T-cell (primary cell): ENCODE data around the gene SPDYE3. TPM values are rescaled to one million over a fixed set of nuclear protein-coding genes. Genes with fewer than 3 reads are reported as not detected.
"Not testable (repeated sequence)": the region's sequence is repeated elsewhere in the genome, so short reads cannot be mapped to it uniquely, and the experiment has no call there.

Experiments
- ATAC-seq, 4 experiments: fragments of 200-7000 bp in 3 of 4; fragments of 150-1000 bp in 1 of 4; cut with Tn5 transposase; replicated peaks in 1 of 4; 1 replicate in 3 of 4; 2 replicates in 1 of 4; pipeline ENCODE4 v1.10.0; 2021; ENCODE audit warnings: moderate library complexity in 3 of 4, mild to moderate bottlenecking in 2 of 4, moderate number of reproducible peaks in 1 of 4
- CTCF ChIA-PET, 2 donors: fragments of 300-600 bp; sonication (Branson Sonifier 250); formaldehyde crosslinking; loops; one replicate each; lab custom pipeline; 2022; ENCODE audit warnings: antibody characterized with exemption in 2 of 2; lab: Charles Lee
- POLR2A ChIA-PET, 2 donors: fragments of 300-600 bp; sonication (Branson Sonifier 250); formaldehyde crosslinking; loops; one replicate each; lab custom pipeline; 2022; ENCODE audit warnings: antibody characterized with exemption in 2 of 2; lab: Charles Lee
- DNase-seq, 35 experiments: peaks; one replicate each; pipeline versions ENCODE4 v3.0.0 to v3.0.0-alpha.2; 2013 to 2023
- H3K27ac ChIP-seq: one replicate; pipeline ENCODE4 v1.5.1; 2013; ENCODE audit warnings: low read length
- H3K27me3 ChIP-seq, 2 experiments: replicated peaks in 1 of 2; 1 replicate in 1 of 2; 2 replicates in 1 of 2; pipeline versions ENCODE4 v1.6.1 to v1.7.0; 2013; ENCODE audit warnings: low read length in 1 of 2, mixed read lengths in 1 of 2; ENCODE audit not compliant: control insufficient read depth in 2 of 2, insufficient read depth in 2 of 2; ENCODE audit errors: extremely low read depth in 1 of 2
- H3K36me3 ChIP-seq, 2 donors: 1 replicate in 1 of 2; 2 replicates in 1 of 2; pipeline versions ENCODE4 v1.6.1 to v1.7.0; 2013; ENCODE audit warnings: low read length in 1 of 2; ENCODE audit not compliant: control insufficient read depth in 2 of 2, insufficient read depth in 1 of 2; ENCODE audit errors: extremely low read depth in 1 of 2
- H3K4me1 ChIP-seq, 2 experiments: 1 replicate in 1 of 2; 2 replicates in 1 of 2; pipeline versions ENCODE4 v1.6.1 to v1.7.0; 2013; ENCODE audit warnings: low read length in 2 of 2, mixed read lengths in 1 of 2; ENCODE audit not compliant: insufficient read depth in 2 of 2, control insufficient read depth in 1 of 2; ENCODE audit errors: extremely low read depth in 1 of 2
- H3K4me3 ChIP-seq, 2 donors: 1 replicate in 1 of 2; 2 replicates in 1 of 2; pipeline versions ENCODE4 v1.5.1 to v1.7.0; 2013; ENCODE audit warnings: mild to moderate bottlenecking in 2 of 2, low read length in 1 of 2, moderate library complexity in 1 of 2; ENCODE audit not compliant: control insufficient read depth in 1 of 2; ENCODE audit errors: extremely low read depth in 1 of 2
- H3K9me3 ChIP-seq: 2 replicates; pipeline ENCODE4 v1.7.0; 2013
- H3K27ac Mint-ChIP-seq, 2 donors: one replicate each; pipeline ENCODE4 v1.8.0; 2020 to 2021; ENCODE audit warnings: mild to moderate bottlenecking in 2 of 2, mixed read lengths in 2 of 2
- H3K27me3 Mint-ChIP-seq, 2 donors: one replicate each; pipeline ENCODE4 v1.8.0; 2021 to 2022; ENCODE audit warnings: mixed read lengths in 2 of 2
- H3K36me3 Mint-ChIP-seq: one replicate; pipeline ENCODE4 v1.8.0; 2021; ENCODE audit warnings: mixed read lengths
- H3K4me1 Mint-ChIP-seq, 3 donors: one replicate each; pipeline ENCODE4 v1.8.0; 2020 to 2022; ENCODE audit warnings: mixed read lengths in 3 of 3, mild to moderate bottlenecking in 1 of 3
- H3K4me3 Mint-ChIP-seq, 3 donors: one replicate each; pipeline ENCODE4 v1.8.0; 2020 to 2022; ENCODE audit warnings: mild to moderate bottlenecking in 3 of 3, mixed read lengths in 3 of 3, moderate library complexity in 3 of 3
- H3K9me3 Mint-ChIP-seq, 3 donors: one replicate each; pipeline ENCODE4 v1.8.0; 2020 to 2022; ENCODE audit warnings: mixed read lengths in 3 of 3
- WGBS: methylation state at CpG from one replicate; pipeline ENCODE4 v1.1.5; 2013; ENCODE audit warnings: missing lambda C conversion rate; ENCODE audit not compliant: insufficient coverage; 5-methylcytosine and 5-hydroxymethylcytosine counted together
- total RNA-seq, 35 experiments: library from RNA in 6 of 35; stranded (reverse) in 6 of 35; fragments of 120-200 nt in 1 of 35; gene quantifications; one replicate each; pipeline versions ENCODE4 v1.2.1 to v1.2.4 and lab custom pipeline; 2013 to 2026

Gene SPDYE3
- total RNA-seq, 5 donors from 2014 or later (not counting 1 experiment from before 2014, with no cell fraction given): not detected

- H3K27me3 Mint-ChIP-seq, H3K4me3 Mint-ChIP-seq, ATAC-seq, H3K27me3 ChIP-seq, CTCF ChIA-PET, H3K9me3 ChIP-seq, H3K9me3 Mint-ChIP-seq, H3K4me3 ChIP-seq, DNase-seq: not testable (repeated sequence)
- POLR2A ChIA-PET: interaction anchor here (0.6 to 1.0 kb wide), 3 partner anchors 35 to 356 kb away, joined by 3 to 10 read pairs (median 4); no protein-coding TSS in a partner anchor
- H3K36me3 Mint-ChIP-seq: peaks cover 36% of the 10 kb centered on the region
- H3K4me1 Mint-ChIP-seq: peaks cover 24 to 37% (median 28%) of the 10 kb centered on the region in 3 donors
- Histone ChIP-seq H3K27ac (peak overlapping the region; percentile 52), H3K4me1 (peaks cover 0 to 29% of the 10 kb centered on the region in 2 experiments), H3K36me3 (peaks cover 8 to 18% of the 10 kb centered on the region in 2 donors)
- H3K27ac Mint-ChIP-seq: peak overlapping the region; percentile 67 to 75
- no CpG with 5 or more reads among the region's 7 CpGs for WGBS
Observed at GRCh38 chr7:100365998-100366367, 58.5 kb downstream of the SPDYE3 start.

GRCh38 chr7:100366411-100367250 is 59.1 kb downstream of the SPDYE3 start:
- ATAC-seq (peak in 3 of 4 experiments; percentile 34 to 51 (median 38)), DNase-seq (peak in 2 of 35 experiments; percentile 26 to 27)
- no peaks in the 10 kb centered on the region for H3K27me3 Mint-ChIP-seq
- no peaks in the 10 kb centered on the region for H3K9me3 Mint-ChIP-seq
- WGBS: 49% methylated on average over 12 of the region's 16 CpGs
- H3K36me3 ChIP-seq: peaks cover 8 to 12% of the 10 kb centered on the region in 2 donors
- no peak overlapping the region for H3K4me3 ChIP-seq
- POLR2A ChIA-PET: interaction anchor here in 1 of 2 donors (0.6 kb wide), 1 partner anchor 34 kb away, joined by 3 read pairs; no protein-coding TSS in a partner anchor
- peak overlapping the region; percentile 67 to 75 for H3K27ac Mint-ChIP-seq
- peaks cover 0 to 29% of the 10 kb centered on the region in 2 experiments for H3K4me1 ChIP-seq
- no peaks in the 10 kb centered on the region for H3K27me3 ChIP-seq
- peaks cover 27 to 40% (median 28%) of the 10 kb centered on the region in 3 donors for H3K4me1 Mint-ChIP-seq
- CTCF ChIA-PET: no interaction called here
- H3K4me3 Mint-ChIP-seq: no peak overlapping the region
- H3K36me3 Mint-ChIP-seq: peaks cover 34% of the 10 kb centered on the region
- peak overlapping the region; percentile 37 for H3K27ac ChIP-seq
- H3K9me3 ChIP-seq: no peaks in the 10 kb centered on the region

DNA sequence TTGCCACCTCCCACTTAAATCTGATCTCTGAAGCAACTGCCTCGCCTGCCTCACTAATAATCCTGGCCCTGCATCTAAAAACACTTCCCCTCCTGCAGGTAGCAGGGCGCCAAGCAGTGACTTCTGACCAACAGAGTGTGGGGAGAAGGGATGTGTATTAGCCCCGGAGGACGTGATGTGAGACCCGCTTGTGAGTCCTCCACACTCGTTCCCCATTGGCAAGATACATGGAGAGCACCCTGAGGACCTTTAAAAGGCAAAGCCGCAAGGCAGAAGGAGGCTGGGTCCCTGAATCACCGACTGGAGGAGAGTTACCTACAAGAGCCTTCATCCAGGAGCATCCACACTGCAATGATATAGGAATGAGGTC is 59.7 kb downstream of the SPDYE3 start:
- ATAC-seq (peak in 1 of 4 experiments; percentile 5), DNase-seq (no peak)
- POLR2A ChIA-PET: no interaction called here

DNA sequence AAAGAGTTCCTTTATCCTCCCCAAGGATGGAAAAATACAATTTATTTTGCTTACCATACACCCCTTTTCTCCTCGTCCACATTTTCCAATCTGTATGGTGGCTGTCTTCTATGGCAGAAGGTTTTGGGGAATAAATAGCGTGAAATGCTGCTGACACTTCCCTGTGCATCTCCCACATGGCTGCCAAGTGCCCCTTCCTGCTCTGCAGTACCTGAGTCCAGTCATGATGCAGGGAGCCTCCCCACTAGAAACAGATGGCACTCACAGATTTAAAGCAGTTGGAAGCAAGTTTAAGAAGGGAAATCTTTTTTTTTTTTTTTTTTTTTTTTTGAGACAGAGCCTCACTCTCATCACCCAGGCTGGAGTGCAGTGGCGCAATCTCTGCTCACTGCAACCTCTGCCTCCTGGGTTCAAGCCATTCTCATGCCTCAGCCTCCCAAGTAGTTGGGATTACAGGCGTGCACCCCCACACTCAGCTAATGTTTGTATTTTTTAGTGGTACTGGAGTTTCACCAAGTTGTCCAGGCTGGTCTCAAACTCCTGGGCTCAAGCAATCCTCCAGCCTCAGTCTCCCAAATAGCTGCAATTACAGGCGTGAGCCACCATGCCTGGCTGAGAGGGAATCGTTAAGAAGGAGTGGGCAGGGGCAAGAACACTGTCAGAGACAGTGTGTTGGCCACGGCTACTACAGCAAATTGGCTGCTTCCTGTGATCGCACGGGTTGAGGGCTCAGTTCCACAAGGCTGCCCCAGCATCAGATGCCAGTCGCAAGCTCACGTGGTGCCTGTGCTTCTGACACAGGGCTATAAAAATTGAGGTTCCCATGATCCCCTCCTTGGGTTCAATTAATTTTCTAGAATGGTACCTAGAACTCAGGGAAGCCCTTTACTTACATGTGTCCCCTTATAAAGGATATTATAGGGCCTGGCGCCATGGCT is 60.4 kb downstream of the SPDYE3 start:
- H3K4me3 Mint-ChIP-seq: no peak overlapping the region
- H3K27me3 Mint-ChIP-seq: no peaks in the 10 kb centered on the region
- H3K36me3 Mint-ChIP-seq: peaks cover 26% of the 10 kb centered on the region

More for the DNA sequence above, 59.7 kb downstream of the SPDYE3 start:
- no peak overlapping the region for H3K4me3 Mint-ChIP-seq
- no peaks in the 10 kb centered on the region for H3K27me3 Mint-ChIP-seq
- H3K9me3 Mint-ChIP-seq: no peaks in the 10 kb centered on the region
- H3K36me3 Mint-ChIP-seq: peaks cover 28% of the 10 kb centered on the region
- Histone ChIP-seq H3K36me3 (peaks cover 7 to 8% of the 10 kb centered on the region in 2 donors), H3K9me3 (no peaks in the 10 kb centered on the region), H3K27me3 (no peaks in the 10 kb centered on the region), H3K4me3 (no peak overlapping the region), H3K27ac (peak overlapping the region; percentile 37), H3K4me1 (peaks cover 0 to 35% of the 10 kb centered on the region in 2 experiments)
- H3K4me1 Mint-ChIP-seq: peaks cover 27 to 43% (median 29%) of the 10 kb centered on the region in 3 donors
- peak overlapping the region; percentile 65 to 75 for H3K27ac Mint-ChIP-seq
- 100% methylated on average over 2 of the region's 8 CpGs for WGBS
- CTCF ChIA-PET: no interaction called here

GRCh38 chr7:100369105-100369504 is 61.6 kb downstream of the SPDYE3 start:
- H3K4me3 Mint-ChIP-seq: no peak overlapping the region
- no peaks in the 10 kb centered on the region for H3K27me3 ChIP-seq
- peak overlapping the region; percentile 32 for H3K27ac ChIP-seq
- peak overlapping the region; percentile 39 to 75 for H3K27ac Mint-ChIP-seq
- peaks cover 0 to 45% of the 10 kb centered on the region in 2 experiments for H3K4me1 ChIP-seq
- no peaks in the 10 kb centered on the region for H3K9me3 Mint-ChIP-seq
- H3K36me3 ChIP-seq: peaks cover 7 to 8% of the 10 kb centered on the region in 2 donors
- H3K4me1 Mint-ChIP-seq: peaks cover 31 to 45% (median 33%) of the 10 kb centered on the region in 3 donors
- DNase-seq: peak in 24 of 35 experiments; percentile 12 to 71 (median 33)
- 73% methylated on average over 5 of the region's 6 CpGs for WGBS
- H3K27me3 Mint-ChIP-seq: no peaks in the 10 kb centered on the region
- H3K9me3 ChIP-seq: no peaks in the 10 kb centered on the region
- CTCF ChIA-PET: no interaction called here
- ATAC-seq: peak in 3 of 4 experiments; percentile 12 to 36 (median 25)
- no peak overlapping the region for H3K4me3 ChIP-seq
- peaks cover 17% of the 10 kb centered on the region for H3K36me3 Mint-ChIP-seq
- POLR2A ChIA-PET: no interaction called here

More for the DNA sequence above, 60.4 kb downstream of the SPDYE3 start:
- no peak for DNase-seq
- H3K27ac Mint-ChIP-seq: no peak overlapping the region
- Histone ChIP-seq H3K4me3 (no peak overlapping the region), H3K4me1 (peaks cover 0 to 42% of the 10 kb centered on the region in 2 experiments), H3K27me3 (no peaks in the 10 kb centered on the region), H3K9me3 (no peaks in the 10 kb centered on the region), H3K27ac (peak overlapping the region; percentile 19), H3K36me3 (peaks cover 7 to 8% of the 10 kb centered on the region in 2 donors)
- no peaks in the 10 kb centered on the region for H3K9me3 Mint-ChIP-seq
- POLR2A ChIA-PET: no interaction called here
- whole genome bisulfite sequencing: 66% methylated on average over 5 of the region's 12 CpGs
- CTCF ChIA-PET: interaction anchor here in 1 of 2 donors (0.5 kb wide), 1 partner anchor 254 kb away, joined by 6 read pairs; no protein-coding TSS in a partner anchor
- H3K4me1 Mint-ChIP-seq: peaks cover 31 to 45% (median 33%) of the 10 kb centered on the region in 3 donors
- no peak for ATAC-seq

GRCh38 chr7:100370303-100370702 is 62.8 kb downstream of the SPDYE3 start:
- 92% methylated on average over 4 of the region's 4 CpGs for WGBS
- no peak overlapping the region for H3K27ac ChIP-seq
- Mint-ChIP-seq H3K36me3 (peaks cover 13% of the 10 kb centered on the region), H3K4me1 (peaks cover 27 to 44% (median 37%) of the 10 kb centered on the region in 3 donors), H3K27me3 (no peaks in the 10 kb centered on the region), H3K4me3 (no peak overlapping the region), H3K27ac (peak overlapping the region in 1 of 2 donors; percentile 15), H3K9me3 (no peaks in the 10 kb centered on the region)
- peaks cover 0 to 49% of the 10 kb centered on the region in 2 experiments for H3K4me1 ChIP-seq
- no peak for DNase-seq
- H3K27me3 ChIP-seq: no peaks in the 10 kb centered on the region
- peaks cover 7 to 8% of the 10 kb centered on the region in 2 donors for H3K36me3 ChIP-seq
- no peak for ATAC-seq
- POLR2A ChIA-PET: no interaction called here
- no peaks in the 10 kb centered on the region for H3K9me3 ChIP-seq
- no peak overlapping the region for H3K4me3 ChIP-seq
- CTCF ChIA-PET: no interaction called here
